Measurements from ENCODE around the gene NTMT1.
A peak's percentile ranks its signal among the peaks of the same experiment; 100 is the strongest.

NTMT1 gene

DNA sequence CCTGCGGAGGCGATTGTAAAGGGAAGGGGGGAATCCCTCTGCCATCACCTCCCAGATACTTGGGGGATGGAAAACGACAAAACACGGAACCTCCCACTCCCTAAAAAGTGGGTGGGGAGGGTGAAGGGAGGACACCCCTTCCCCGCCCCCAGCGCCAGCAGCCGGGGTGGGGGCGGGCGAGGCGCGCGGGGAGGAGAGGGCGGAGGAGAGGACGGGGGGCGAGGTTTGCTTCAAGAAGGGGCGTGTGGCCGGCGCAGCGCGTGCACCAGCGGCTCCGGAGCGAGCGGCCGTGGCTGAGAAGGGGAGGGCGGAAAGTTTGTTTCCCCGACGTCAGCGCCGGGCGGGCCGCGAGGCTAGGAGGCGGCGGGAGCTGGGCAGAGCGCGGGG is 39.4 kb downstream of the NTMT1 start, which contains the start of gene PRRX2:
Gene PRRX2 (plus strand): TSS at position 259 of the 387 bp plus-strand sequence. CDS start 221 bp downstream, outside the sequence.
- no peak within 1 kb of the TSS for H3K4me3 ChIP-seq (IDR thresholded peaks at IDR 0.05; ENCODE audit: insufficient read depth, low read depth, low read length)
- TF ChIP-seq, protein P1, sequence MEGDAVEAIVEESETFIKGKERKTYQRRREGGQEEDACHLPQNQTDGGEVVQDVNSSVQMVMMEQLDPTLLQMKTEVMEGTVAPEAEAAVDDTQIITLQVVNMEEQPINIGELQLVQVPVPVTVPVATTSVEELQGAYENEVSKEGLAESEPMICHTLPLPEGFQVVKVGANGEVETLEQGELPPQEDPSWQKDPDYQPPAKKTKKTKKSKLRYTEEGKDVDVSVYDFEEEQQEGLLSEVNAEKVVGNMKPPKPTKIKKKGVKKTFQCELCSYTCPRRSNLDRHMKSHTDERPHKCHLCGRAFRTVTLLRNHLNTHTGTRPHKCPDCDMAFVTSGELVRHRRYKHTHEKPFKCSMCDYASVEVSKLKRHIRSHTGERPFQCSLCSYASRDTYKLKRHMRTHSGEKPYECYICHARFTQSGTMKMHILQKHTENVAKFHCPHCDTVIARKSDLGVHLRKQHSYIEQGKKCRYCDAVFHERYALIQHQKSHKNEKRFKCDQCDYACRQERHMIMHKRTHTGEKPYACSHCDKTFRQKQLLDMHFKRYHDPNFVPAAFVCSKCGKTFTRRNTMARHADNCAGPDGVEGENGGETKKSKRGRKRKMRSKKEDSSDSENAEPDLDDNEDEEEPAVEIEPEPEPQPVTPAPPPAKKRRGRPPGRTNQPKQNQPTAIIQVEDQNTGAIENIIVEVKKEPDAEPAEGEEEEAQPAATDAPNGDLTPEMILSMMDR (conservative IDR thresholded peaks at IDR 0.05; ENCODE audit: low read depth, low read length) = no peak

DNA sequence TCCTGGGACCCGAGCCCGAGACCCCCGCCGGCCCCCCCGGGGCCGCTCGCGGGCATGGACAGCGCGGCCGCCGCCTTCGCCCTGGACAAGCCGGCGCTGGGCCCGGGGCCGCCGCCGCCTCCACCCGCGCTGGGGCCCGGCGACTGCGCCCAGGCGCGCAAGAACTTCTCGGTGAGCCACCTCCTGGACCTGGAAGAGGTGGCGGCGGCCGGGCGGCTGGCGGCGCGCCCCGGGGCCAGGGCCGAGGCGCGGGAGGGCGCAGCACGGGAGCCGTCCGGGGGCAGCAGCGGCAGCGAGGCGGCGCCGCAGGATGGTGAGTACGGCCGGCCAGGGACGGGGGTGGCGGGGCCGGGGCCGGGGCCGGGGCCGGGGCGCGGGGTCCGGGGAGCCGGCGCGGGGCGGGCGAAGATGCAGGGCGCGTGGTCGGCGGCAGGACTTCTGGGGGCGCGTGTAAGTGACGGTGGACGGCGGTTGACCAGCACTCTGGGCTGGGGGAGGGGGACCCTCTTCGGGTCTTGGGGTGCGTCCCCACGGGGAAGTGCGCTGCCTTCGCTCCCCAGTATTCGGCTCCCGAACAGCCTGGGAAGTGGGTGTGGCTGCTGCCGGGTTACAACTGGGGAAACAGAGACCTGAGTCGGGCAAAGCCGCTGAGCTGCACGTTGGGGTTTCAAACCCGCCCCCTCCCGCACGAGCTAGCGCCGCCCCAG is 40.0 kb downstream of the NTMT1 start:
- Histone ChIP-seq H2AFZ (ENCODE audit: low read depth) (no peak overlapping the region), H3K4me3 (IDR thresholded peaks at IDR 0.05; ENCODE audit: insufficient read depth, low read depth, low read length) (no peak overlapping the region), H3K4me2 (no peak overlapping the region)

More for the DNA sequence above, 39.4 kb downstream of the NTMT1 start, which contains the start of gene PRRX2:
- no peaks in the 10 kb centered on the region for H3K79me2 ChIP-seq (ENCODE audit: insufficient read depth, low read depth)
- H3K4me2 ChIP-seq = no peak within 1 kb of the TSS
- peaks cover 80% of the 10 kb centered on the region for H3K27me3 ChIP-seq (ENCODE audit: insufficient read depth, low read depth)
- peak within 1 kb of the TSS; percentile 6; the same call in 1 of the 2 replicates for H2AFZ ChIP-seq (ENCODE audit: low read depth)
- no peak within 1 kb of the TSS for H3K27ac ChIP-seq
- H3K4me1 ChIP-seq (ENCODE audit: low read depth, poor library complexity, severe bottlenecking) = no peaks in the 10 kb centered on the region
- H3K36me3 ChIP-seq (ENCODE audit: insufficient read depth) = no peaks in the 10 kb centered on the region
- no peak within 1 kb of the TSS for H3K9ac ChIP-seq
- H4K20me1 ChIP-seq (ENCODE audit: insufficient read depth) = no peaks in the 10 kb centered on the region

DNA sequence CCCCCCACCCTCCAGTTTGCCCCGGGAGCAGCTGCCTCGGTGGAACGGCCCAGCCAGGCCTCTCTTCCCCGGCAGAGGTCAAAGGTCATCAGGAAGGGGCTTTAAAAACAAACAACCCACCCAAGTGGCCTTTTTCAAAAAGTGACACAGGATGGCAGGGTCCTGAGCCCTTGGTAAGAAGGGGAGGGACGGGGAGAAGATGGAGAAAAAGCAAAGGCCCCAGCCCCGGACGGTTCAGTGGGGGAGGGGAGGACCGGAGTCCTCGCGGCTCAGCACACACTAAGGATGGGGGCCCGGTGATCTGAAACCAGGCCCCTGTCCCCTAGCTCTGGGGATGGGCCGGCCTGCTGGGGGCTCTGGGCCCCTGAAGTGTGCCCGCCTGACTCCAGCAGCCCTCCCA is 40.6 kb downstream of the NTMT1 start:
- Histone ChIP-seq H3K4me1 (ENCODE audit: low read depth, poor library complexity, severe bottlenecking) (no peaks in the 10 kb centered on the region), H3K4me3 (IDR thresholded peaks at IDR 0.05; ENCODE audit: insufficient read depth, low read depth, low read length) (no peak overlapping the region), H3K27ac (no peak overlapping the region)

More for the DNA sequence above, 40.0 kb downstream of the NTMT1 start:
- H3K9ac ChIP-seq = no peak overlapping the region
- H3K4me1 ChIP-seq (ENCODE audit: low read depth, poor library complexity, severe bottlenecking) = no peaks in the 10 kb centered on the region
- H4K20me1 ChIP-seq (ENCODE audit: insufficient read depth) = no peaks in the 10 kb centered on the region
- H3K27me3 ChIP-seq (ENCODE audit: insufficient read depth, low read depth) = peaks cover 80% of the 10 kb centered on the region
- TF ChIP-seq, protein P1 (conservative IDR thresholded peaks at IDR 0.05; ENCODE audit: low read depth, low read length) = no peak
- no peaks in the 10 kb centered on the region for H3K36me3 ChIP-seq (ENCODE audit: insufficient read depth)
- H3K79me2 ChIP-seq (ENCODE audit: insufficient read depth, low read depth) = no peaks in the 10 kb centered on the region
- H3K27ac ChIP-seq = no peak overlapping the region

DNA sequence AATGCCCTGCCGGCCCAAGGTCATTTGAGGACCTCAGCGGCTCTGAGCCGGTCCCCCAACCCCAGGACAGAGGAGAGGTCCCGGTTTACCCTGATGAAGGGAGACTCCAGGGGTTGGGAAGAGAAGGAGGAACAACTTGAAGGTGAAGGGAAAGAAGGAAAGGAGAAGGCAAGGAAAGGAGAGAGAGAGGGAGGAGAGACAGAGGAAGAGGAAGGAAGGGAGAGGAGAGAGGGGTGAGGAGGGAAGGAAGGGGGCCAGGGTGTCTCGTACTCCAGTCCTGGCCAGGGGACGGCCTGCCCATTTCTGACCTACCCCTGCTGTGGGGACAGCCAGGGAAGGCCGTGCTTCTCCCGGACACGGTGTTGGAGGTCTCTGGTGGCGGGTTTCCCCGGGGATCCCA is 41.4 kb downstream of the NTMT1 start:
- Histone ChIP-seq H4K20me1 (ENCODE audit: insufficient read depth) (no peaks in the 10 kb centered on the region), H3K27me3 (ENCODE audit: insufficient read depth, low read depth) (peaks cover 79% of the 10 kb centered on the region), H3K9ac (no peak overlapping the region), H3K36me3 (ENCODE audit: insufficient read depth) (no peaks in the 10 kb centered on the region), H2AFZ (ENCODE audit: low read depth) (no peak overlapping the region), H3K4me1 (ENCODE audit: low read depth, poor library complexity, severe bottlenecking) (no peaks in the 10 kb centered on the region), H3K79me2 (ENCODE audit: insufficient read depth, low read depth) (no peaks in the 10 kb centered on the region), H3K4me3 (IDR thresholded peaks at IDR 0.05; ENCODE audit: insufficient read depth, low read depth, low read length) (no peak overlapping the region), H3K4me2 (no peak overlapping the region), H3K27ac (no peak overlapping the region)
- TF ChIP-seq, protein P1 (conservative IDR thresholded peaks at IDR 0.05; ENCODE audit: low read depth, low read length) = no peak

More for the DNA sequence above, 40.6 kb downstream of the NTMT1 start:
- H3K9ac ChIP-seq = no peak overlapping the region
- peaks cover 80% of the 10 kb centered on the region for H3K27me3 ChIP-seq (ENCODE audit: insufficient read depth, low read depth)
- no peak overlapping the region for H3K4me2 ChIP-seq
- no peak overlapping the region for H2AFZ ChIP-seq (ENCODE audit: low read depth)
- H3K79me2 ChIP-seq (ENCODE audit: insufficient read depth, low read depth) = no peaks in the 10 kb centered on the region
- TF ChIP-seq, protein P1 (conservative IDR thresholded peaks at IDR 0.05; ENCODE audit: low read depth, low read length) = no peak
- H4K20me1 ChIP-seq (ENCODE audit: insufficient read depth) = no peaks in the 10 kb centered on the region
- H3K36me3 ChIP-seq (ENCODE audit: insufficient read depth) = no peaks in the 10 kb centered on the region
